ENCODE data around the gene PPP1R26.

GRCh38 chr9:135533674-135534073 lies 54.1 kb downstream of the PPP1R26 start:
- no peak for TF ChIP-seq CTCF (IDR thresholded peaks at IDR 0.05; ENCODE audit: borderline replicate concordance, extremely low read depth, low read length, poor library complexity, severe bottlenecking)
- no peak for TF ChIP-seq EZH2 (IDR thresholded peaks at IDR 0.05; ENCODE audit: borderline replicate concordance, low read depth, low read length, severe bottlenecking)
